ENCODE data around the gene ZCCHC18. TPM values are rescaled to one million over a fixed set of nuclear protein-coding genes. Genes with fewer than 3 reads are reported as not detected.

ZCCHC18 gene
- total RNA-seq, 2 donors from 2014 or later, result 0.43 TPM; not detected in 1

GRCh38 chrX:104122829-104123228, 10.5 kb downstream of the ZCCHC18 start:
- Histone ChIP-seq H3K27ac (no peak overlapping the region), H3K36me3 (no peaks in the 10 kb centered on the region), H3K9me3 (no peaks in the 10 kb centered on the region), H3K4me3 (no peak overlapping the region), H3K4me1 (no peaks in the 10 kb centered on the region), H3K27me3 (no peaks in the 10 kb centered on the region)
- no peak for DNase-seq (ENCODE audit: low spot score)
- TF ChIP-seq, protein P1, sequence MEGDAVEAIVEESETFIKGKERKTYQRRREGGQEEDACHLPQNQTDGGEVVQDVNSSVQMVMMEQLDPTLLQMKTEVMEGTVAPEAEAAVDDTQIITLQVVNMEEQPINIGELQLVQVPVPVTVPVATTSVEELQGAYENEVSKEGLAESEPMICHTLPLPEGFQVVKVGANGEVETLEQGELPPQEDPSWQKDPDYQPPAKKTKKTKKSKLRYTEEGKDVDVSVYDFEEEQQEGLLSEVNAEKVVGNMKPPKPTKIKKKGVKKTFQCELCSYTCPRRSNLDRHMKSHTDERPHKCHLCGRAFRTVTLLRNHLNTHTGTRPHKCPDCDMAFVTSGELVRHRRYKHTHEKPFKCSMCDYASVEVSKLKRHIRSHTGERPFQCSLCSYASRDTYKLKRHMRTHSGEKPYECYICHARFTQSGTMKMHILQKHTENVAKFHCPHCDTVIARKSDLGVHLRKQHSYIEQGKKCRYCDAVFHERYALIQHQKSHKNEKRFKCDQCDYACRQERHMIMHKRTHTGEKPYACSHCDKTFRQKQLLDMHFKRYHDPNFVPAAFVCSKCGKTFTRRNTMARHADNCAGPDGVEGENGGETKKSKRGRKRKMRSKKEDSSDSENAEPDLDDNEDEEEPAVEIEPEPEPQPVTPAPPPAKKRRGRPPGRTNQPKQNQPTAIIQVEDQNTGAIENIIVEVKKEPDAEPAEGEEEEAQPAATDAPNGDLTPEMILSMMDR (IDR thresholded peaks at IDR 0.05), result no peak

- TF ChIP-seq, protein P1 (IDR thresholded peaks at IDR 0.05), result no peak
- H3K36me3 ChIP-seq, result no peaks in the 10 kb centered on the region
- no peaks in the 10 kb centered on the region for H3K9me3 ChIP-seq
- no peak for DNase-seq (ENCODE audit: low spot score)
- H3K4me1 ChIP-seq, result no peaks in the 10 kb centered on the region
- no peak overlapping the region for H3K4me3 ChIP-seq
- no peak overlapping the region for H3K27ac ChIP-seq
- H3K27me3 ChIP-seq, result no peaks in the 10 kb centered on the region
These were observed 14.5 kb downstream of the ZCCHC18 start for GRCh38 chrX:104126856-104127255.

GRCh38 chrX:104130808-104131207, 18.5 kb downstream of the ZCCHC18 start:
- Histone ChIP-seq H3K9me3 (no peaks in the 10 kb centered on the region), H3K36me3 (no peaks in the 10 kb centered on the region), H3K4me1 (peaks cover 0 to under 1% of the 10 kb centered on the region in 2 donors)

GRCh38 chrX:104134583-104135261, 22.4 kb downstream of the ZCCHC18 start:
- H3K27ac ChIP-seq, result no peak overlapping the region
- TF ChIP-seq, protein P1 (IDR thresholded peaks at IDR 0.05), result no peak
- no peak overlapping the region for H3K4me3 ChIP-seq
- peaks cover 2 to 8% of the 10 kb centered on the region in 2 donors for H3K4me1 ChIP-seq
- H3K27me3 ChIP-seq, result no peaks in the 10 kb centered on the region
- H3K36me3 ChIP-seq, result no peaks in the 10 kb centered on the region
- no peaks in the 10 kb centered on the region for H3K9me3 ChIP-seq
- no peak for DNase-seq (ENCODE audit: low spot score)

More at GRCh38 chrX:104130808-104131207, 18.5 kb downstream of the ZCCHC18 start:
- Histone ChIP-seq H3K4me3 (no peak overlapping the region), H3K27me3 (no peaks in the 10 kb centered on the region), H3K27ac (no peak overlapping the region)
- no peak for DNase-seq (ENCODE audit: low spot score)
- TF ChIP-seq, protein P1 (IDR thresholded peaks at IDR 0.05), result no peak

GRCh38 chrX:104135677-104136076, 23.4 kb downstream of the ZCCHC18 start:
- Histone ChIP-seq H3K4me3 (no peak overlapping the region), H3K9me3 (no peaks in the 10 kb centered on the region), H3K27me3 (no peaks in the 10 kb centered on the region), H3K36me3 (no peaks in the 10 kb centered on the region), H3K27ac (no peak overlapping the region), H3K4me1 (peaks cover 2 to 8% of the 10 kb centered on the region in 2 donors)
- DNase-seq (ENCODE audit: low spot score), result no peak
- TF ChIP-seq, protein P1 (IDR thresholded peaks at IDR 0.05), result no peak

All from right atrium auricular region (tissue), 2 donors.